Activated CD4-positive, alpha-beta T cell treated with anti-CD3 and anti-CD28 coated beads, Interleukin-2, amount 50 U/mL, for 48 hours (primary cell): ENCODE results near the gene LRP2.

ENCODE experiments used
- DNase-seq, 2 experiments: peaks; one replicate each; pipeline ENCODE4 v3.0.0-alpha.2; 2020

Gene LRP2

DNA sequence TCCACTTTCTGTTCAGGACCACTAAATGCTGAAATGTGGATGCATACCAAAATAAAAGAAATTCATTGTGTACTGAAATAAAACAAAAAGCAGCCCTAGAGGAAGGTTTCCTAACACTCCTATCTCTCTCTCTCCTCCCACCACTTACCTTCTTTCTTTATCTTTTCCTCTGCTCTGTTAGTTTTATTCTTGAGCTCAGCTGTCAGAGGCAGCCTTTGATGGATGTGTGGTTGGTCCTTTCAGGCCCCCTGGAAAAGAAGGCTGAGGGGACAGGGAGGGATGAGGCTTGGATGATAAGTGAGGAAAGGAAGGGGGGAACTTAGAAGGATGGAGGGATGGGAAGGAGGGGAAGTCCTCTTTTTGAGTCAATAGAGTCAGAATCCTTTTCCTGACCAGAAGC is 245.3 kb downstream of the LRP2 start:
- DNase-seq = no peak

DNA sequence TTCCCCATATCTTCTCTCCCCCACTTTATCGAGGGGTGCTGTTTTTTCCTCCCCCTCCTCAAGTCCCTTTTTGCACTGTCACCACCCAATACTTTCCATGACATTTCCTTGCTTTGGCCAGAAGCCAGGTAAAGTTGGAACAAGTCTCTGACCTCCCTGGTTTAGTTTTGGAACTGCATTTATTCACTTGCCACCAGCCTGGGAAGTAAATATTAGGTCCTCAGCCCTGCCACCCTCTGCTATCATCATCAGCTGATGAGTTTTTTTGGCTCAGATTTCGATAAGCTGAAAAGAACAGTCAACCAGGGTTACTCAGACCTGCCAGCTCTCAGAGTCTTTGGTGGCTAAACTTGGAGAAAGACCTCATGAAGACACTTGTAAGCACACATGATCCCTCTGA is 246.0 kb downstream of the LRP2 start:
- DNase-seq = no peak

DNA sequence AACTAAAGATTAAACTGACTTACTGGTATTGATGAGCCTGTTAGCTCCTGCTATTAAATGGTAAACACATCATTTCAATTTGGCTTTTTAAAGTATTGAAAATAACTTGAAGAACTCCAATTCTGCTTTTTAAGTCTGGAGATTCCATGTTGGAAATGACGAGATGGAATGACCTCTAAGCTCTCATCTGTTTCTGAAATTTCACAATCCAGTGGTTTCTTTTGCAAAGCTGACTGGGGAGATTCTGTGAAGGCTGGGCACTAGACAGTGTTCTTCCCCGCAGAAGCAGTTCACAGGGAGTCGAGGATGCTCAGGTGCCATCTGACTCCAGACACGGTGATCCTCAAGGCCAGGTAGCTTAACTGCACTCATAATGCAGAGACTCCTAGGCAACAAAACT is 248.3 kb downstream of the LRP2 start:
- no peak for DNase-seq

DNA sequence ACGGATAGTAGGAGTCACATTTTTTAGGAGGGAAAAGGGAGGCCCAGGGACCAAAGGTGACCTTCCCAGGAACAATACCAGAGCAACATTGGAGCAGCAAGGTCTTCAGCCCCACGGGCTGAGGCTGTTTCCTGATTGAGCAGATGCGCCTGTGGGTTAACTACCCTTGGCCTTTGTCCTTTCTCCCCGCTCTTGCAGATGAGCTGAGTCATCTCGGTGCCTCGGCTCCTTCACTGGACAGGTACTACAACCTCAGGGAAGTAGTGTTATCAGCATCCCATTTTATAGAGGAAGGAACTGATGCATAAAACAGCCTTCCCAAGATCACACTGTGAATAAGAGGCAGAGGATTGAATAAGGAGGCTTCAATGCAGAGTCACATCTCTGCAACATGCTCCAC is 249.5 kb downstream of the LRP2 start:
- no peak for DNase-seq

DNA sequence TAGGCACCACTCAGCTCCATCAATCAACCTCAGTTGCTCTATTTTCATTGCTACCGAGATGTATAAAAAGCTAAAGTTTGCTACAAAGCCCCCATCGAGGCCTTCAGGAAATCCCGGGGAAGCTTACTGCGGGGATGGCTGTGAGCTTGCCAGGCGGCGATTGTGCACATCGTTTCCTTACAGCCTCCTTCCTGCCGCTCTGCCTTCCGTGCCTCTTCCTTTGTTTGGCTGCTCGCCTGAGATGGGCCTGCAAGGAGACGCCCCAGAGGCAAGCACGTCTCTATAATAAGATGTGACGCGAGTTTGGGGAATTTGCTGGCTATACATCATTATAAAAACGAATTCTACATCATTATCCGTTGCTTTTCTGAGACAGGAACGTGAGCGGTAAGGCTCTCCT is 251.4 kb downstream of the LRP2 start:
- DNase-seq = no peak

DNA sequence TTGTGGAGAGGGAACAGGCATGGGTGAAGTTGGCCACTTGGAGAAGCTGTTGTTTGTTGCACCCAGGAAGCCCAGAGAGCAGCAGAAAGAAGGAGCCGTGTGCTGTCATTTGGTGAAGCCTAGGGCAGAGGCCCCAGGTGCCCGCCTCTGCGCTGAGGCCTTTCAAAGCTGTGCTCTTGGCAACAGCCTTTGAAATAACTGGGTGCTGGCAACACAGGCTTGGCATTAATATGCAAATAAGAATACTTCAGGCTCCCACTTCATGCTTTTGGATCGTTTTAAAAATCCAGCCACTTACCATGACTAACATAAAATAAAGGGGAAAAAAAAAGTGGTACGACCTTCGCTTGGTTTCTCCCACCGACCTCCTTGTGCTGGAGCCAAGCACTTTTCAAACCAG is 251.9 kb downstream of the LRP2 start:
- no peak for DNase-seq

DNA sequence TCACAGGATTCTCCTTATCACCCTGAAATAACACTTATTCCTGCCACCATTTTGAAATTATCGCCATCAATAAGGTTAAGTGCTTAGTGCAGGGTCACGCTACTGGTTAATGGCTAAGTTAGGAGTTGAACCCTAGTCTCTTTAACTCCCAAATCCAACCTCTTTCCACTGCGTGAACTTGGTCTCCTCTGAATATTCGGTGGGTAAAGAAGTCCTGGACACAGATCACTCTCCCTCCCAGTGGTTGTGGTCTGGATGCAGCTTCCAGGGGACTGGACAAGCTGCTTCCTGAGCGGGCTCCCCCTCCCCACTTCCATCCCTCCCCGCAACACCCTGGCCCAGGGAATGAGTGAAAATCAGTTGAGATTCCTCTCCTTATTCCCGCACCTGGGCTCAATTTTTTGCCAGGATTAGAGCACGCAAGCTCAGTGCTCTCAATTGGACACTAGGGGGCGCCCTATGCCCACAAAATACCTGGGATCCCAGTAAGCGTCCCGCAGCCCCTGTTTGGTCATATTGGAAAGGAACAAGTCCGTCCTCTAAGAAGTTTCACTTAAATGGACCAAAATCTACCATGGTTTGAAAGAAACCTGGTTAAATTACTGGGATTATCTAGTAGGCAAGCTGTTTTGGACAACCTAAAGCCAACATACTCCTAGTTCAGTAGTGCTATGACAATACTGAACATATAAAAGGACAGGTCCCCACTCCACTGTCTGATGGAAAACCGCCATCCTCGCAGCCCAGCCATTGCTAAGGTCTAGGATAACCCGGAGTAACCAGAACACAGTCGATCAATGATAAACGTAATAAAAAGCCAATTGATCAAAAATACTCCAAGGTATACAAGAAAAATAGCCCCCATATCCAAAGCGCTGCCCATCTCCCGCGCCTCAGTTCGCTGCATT is 252.6 kb downstream of the LRP2 start:
- DNase-seq = peak; percentile 75 to 78

DNA sequence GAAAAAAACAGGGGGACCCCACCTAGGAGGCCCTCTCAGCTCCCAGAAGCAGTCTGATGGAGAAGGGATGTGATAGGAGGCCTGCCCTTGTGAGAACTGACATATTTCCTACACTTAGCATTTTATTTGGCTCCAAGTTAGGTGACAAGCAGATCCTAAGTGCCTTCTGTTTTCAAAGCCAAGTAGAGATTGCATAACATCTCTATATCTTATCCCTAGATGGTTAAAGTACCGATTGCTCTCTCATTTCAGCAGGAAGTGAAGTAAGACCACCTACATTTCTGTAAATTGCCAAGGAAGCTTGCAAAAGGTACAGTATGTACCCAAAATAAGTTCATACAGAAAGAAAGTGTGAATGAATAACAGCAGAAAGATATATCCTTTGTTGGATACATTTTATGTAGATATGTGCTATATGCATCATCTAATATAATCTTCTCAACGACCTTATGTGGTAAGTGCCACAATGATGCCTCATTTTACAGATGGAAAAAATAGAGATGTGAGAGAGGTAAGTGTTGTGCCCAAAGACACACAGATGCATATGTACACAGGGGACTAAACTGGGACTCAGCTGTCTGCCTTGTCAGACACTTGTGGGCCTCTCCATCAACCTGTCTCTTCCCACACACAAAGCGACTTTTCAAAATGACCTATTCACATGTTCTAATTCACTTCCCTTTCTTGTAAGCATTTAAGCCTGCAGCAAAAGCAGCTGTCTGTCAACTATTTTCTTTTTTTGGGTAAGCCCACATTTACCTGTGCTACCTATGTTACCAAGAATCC is 254.0 kb downstream of the LRP2 start:
- no peak for DNase-seq

DNA sequence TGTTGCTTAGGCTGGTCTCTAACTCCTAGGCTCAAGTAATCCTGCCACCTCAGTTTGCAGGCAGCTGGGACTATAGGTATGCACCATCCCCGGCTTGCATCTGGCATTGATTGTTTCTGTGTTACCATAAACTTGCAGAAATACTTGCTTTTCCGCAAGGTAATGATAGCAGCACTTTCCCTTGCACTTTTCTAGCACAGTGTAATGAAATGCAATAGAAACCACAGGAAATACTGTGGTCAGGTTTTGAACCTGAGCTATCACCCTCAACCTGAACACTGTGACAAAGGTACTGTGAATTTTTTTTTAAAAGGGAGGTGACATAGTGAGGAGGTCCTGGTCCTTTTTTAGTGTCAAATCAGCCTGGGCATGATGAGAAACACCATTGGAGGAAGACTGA is 254.7 kb downstream of the LRP2 start:
- no peak for DNase-seq

DNA sequence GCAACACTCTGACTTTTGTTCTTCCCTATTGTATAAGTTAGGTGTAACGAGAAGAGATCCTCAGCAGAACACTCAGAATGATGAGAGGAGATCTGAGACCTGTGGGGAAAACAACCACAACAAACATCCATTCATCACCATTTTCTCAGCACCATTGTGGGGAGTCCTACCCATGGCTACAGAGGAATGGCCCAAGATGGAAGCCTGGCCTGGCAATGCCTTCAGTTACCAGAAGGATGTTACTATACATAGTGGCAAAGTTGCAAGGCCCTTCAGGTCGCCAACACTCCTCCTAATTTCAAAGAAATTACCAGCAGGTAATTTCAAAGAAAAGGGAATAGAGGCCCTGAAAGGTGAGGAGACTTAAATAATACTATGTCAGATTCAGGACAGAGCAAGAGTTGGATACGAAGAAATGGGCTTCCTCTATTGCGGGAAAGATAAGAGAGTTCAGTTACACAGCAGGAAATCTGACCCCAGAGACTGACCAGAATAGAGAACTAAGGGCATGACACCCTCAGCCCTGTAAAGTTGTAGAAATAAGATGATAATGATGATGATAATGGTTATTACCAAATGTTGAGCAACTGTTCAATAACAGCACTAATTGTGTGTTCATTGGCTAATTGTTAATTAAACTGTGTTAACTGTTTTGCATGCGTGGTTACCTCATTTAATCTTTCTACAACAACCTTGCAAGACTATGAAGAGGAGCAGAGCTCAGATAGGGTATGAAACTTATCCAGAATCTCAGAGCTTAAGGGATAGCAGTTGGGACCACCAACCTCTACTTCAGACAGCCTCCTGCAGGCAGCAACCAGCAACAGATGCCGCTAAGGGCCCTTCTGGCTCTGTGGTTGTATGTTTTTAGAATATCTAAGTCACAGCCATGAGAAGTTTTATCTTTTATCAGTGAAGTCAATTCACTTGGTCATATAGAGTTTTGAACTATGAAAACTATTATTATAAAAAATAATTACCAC is 255.5 kb downstream of the LRP2 start:
- DNase-seq = no peak

DNA sequence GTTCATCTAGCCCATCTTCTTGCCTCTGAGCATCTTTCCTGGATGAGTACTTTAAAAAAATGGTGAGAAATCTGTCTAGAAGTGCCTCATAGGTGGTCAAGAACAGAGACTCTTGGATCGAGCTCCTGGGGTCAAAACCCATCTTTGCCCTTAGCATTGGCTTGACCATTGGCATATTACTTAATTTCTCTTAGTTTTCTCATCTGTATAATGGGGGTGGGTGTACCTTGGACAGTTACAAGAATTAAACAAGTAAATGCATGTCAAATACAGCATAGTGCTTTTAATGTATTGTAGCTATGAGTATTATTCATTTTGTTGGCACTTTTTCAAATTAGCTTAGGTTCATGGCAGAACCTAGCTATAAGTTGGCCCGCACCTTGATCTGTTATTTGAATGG is 256.2 kb downstream of the LRP2 start:
- DNase-seq = no peak

DNA sequence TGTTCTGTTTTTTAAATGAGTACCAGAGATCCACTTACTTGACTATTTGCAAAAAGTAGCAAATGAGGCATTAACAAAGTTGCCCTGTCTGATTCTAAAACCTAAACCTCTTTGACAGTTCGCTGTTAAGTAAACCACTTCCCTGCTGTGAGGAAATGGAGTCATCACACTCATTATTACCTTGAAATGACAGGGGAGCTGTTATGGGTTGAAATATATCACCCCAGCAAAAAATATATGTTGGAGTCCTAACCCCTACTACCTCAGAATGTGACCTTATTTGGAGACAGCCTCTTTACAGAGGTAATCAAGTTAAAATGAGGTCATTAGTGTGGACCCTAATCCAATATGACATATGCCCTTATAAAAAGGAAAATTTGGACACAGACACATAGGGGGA is 256.9 kb downstream of the LRP2 start:
- no peak for DNase-seq

DNA sequence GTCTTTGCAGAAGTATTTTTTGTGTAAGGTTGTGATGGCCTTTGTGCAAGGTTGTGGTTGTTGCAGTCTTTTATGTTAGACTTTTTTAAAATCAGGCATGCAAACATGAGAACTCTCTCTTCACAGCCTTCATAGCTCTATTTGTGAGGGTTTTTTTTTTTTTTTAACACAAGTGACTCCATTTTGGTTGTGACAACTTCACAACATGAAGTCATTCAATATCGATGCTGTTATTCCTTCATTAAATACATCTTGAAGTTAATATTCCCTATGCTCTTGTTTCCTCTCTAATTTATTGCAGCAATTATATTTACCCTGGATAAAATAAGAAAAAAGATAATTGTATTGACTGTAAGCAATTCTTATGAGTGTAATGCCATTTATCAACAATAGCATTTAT is 257.5 kb downstream of the LRP2 start:
- no peak for DNase-seq

DNA sequence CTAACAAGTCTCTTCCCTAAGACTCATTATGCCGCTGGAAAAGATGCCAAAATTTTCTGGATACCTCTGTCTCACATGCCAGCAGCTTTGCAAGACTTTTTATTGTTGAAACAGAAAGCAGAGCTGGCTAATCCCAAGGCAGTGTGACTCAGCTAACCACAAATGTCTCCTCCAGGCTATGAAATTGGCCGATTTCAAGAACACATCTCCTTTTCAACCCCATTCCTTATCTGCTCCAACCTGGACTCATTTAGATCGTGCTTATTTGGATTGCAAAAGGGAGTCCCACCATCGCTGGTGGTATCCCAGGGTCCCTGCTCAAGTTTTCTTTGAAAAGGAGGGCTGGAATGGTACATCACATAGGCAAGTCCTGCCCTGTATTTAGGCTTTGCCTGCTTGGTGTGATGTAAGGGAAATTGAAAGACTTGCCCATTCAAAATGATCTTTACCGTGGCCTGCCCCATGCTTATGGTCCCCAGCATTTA is 266.7 kb downstream of the LRP2 start:
- DNase-seq = peak in 1 of 2 experiments; percentile 25

DNA sequence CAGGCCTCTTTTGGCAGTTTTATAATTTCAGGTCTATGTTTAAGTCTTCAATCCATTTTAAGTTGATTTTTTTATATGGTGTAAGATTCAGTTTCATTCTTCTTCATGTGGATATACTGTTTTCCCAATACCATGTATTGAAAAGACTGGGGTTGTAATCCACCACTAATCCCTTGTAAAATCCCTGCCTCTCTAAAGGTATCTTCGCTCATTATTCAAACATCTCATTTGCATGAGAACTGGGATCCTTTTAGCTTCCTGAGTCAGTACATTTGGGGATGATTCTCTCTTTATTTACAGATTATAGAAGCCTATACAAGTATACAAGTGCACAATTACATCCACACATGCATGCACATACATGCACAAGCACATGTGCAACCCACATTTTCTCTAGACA is 267.7 kb downstream of the LRP2 start:
- DNase-seq = no peak

DNA sequence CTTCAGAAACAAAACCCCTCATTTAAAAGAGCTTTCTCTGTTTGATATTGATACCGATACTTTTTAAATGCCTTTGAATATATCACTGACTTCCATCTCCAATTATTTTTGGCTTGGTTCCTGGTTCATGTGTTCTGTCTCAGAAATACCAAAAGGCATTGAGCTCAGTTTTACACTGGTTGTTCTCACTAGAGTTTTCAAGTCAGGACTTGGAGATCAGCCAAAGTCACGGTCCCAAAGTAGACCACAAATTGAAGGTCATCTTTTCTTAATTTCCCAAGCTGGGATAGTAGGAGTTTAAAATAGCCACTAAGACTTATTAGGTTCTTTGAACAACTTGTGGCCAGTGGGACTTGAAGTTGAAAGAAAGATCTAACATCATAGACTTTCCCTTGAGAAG is 268.8 kb downstream of the LRP2 start:
- DNase-seq = no peak

DNA sequence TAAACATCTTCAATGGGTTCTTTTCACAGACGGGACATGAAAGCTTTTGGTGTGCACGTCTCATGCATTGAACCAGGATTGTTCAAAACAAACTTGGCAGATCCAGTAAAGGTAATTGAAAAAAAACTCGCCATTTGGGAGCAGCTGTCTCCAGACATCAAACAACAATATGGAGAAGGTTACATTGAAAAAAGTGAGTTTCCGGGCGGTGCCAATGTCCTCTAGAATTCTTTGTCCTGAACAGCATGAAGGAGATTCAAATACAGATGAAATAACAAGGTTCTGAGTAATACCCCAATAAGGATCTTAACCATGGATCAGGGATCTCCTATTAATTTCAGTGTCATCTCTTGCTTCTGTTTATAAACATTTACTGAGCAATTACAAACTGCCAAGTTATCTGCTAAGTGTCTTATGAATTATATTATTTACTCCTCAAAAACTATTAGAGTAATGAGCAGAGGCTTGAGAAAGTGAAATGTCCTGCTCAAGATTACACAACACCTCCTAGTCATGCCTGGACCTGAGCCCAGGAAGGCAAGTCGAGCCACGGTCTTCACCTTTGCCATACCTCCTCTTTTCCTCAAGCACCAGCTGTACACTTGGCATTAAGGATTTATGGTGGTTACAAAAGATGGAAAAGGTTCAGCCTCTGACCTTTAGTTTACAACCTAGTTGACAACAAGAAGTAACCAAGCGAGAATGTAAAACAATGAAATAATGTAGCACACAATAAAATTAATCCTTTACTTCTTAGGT is 270.4 kb downstream of the LRP2 start:
- no peak for DNase-seq

DNA sequence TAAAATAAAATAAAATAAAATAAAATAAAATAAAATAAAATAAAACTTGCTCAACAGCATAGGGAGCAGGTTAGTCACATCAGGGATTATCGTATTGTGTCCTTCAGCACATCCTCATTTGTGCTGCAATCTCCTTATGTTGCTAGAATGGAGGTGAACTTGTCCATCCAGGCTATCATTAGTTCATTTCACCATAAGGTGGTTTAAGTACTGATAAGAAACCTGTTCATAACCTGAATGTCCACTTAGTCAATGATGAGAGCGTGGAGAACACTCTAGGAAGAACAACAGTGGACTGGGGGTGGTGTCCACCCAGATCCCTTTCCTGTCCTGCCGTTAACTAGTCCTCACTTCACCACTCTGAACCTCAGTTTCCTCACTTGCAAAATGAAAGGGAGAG is 271.1 kb downstream of the LRP2 start:
- no peak for DNase-seq

DNA sequence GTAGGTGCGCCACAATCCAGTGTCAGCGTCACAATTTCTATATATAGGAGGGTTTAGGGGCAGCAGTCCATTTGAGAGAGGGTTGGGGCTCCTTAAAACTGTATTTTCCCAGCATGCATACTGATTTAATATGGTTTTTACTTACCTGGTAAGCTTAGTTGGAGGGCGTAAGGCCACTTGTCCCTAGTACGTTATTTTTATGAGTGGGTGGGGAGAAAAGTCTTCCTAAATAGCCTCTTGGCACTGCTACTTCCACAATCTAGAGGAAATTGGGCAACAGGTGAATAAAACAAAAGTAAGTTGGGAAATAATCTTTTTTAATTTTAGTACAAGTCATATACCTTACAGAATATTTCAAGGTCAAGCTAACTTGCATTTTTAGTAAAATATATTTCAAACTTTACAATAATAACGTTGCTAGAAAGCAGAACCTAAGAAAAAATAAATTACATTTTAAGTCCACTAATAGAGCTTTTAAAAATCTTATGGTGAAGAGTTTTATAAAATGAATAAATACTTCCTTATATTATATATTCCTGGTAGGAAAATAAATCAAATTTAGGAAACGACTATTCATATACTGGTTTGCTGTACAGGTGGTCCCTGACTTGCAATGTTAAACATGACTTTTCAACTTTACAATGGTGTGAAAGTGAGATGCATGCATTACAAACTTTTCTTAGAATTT is 272.1 kb downstream of the LRP2 start:
- DNase-seq = no peak

DNA sequence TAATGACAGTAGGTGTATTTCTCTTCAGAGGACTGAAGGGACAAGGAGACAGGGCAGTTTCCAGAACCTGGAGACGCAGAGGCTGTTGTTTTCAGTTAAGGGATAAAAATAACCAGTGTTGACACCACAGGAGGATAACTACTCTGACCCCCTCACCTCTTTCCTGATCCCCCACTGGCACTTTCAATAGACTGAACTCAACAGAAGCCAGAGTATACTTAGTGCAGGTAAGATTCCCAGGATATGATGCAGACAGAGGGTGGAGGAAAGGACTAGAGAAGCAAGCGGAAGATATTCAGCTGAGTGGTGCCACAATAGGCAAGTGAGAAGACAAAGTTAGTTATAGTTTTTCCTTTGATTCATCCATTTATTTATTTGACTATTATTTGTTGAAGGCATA is 273.2 kb downstream of the LRP2 start:
- no peak for DNase-seq

DNA sequence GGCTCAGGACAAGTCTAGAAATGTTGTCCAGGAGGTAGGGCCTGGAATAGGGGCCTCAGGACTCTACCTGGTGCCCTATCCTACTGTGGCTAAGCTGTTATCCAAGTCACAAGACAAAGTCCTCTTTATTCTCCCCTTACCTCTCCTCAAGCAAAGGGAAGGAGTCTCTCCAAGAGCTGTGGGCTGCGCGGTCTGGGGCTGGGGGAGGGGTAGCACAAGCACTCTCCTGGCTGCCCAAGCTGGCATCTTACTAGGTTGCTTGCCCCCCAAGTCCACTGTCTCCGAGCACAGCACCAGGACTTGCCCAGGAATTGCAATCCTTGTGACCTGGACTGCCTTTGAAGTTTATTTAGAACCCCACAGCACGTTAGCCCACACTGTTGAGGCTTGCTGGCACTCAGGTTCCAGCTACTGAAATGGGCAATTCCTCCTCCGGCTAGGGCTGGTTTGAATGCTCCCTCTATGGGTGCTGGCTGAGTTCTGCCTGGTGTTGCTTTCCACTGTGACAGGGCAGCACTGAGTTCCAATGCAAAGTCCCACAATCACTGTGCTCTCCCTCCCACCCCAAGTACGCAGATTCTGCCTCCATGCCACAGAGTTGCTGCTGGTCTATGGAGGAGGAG is 274.5 kb downstream of the LRP2 start:
- no peak for DNase-seq
